NCI-H2196 (cell line): ENCODE measurements around the gene MUC2.

Source experiments
- DNase-seq: peaks from one replicate; lab custom pipeline; 2025; ENCODE audit not compliant: unreplicated experiment; lab: John Stamatoyannopoulos, UW

The MUC2 gene

GRCh38 chr11:1036303-1036923 is 38.3 kb upstream of the MUC2 start, which contains the start of gene MUC6:
TSS of gene MUC6 (minus strand) at chr11:1036718. CDS start at chr11:1036655, 63 bp downstream.
- DNase-seq = no peak

GRCh38 chr11:1036931-1037330 is 37.7 kb upstream of the MUC2 start:
- no peak for DNase-seq

GRCh38 chr11:1037506-1038055 is 37.1 kb upstream of the MUC2 start:
- DNase-seq = no peak

GRCh38 chr11:1038361-1038760 is 36.3 kb upstream of the MUC2 start:
- no peak for DNase-seq

GRCh38 chr11:1038921-1039320 is 35.8 kb upstream of the MUC2 start:
- no peak for DNase-seq

- no peak for DNase-seq
Measured at GRCh38 chr11:1039481-1040427, 34.9 kb upstream of the MUC2 start.

- DNase-seq = no peak
Measured at GRCh38 chr11:1040428-1041148, 34.1 kb upstream of the MUC2 start.

- DNase-seq = no peak
Measured at GRCh38 chr11:1041149-1041467, 33.6 kb upstream of the MUC2 start.

- DNase-seq = no peak
Measured at GRCh38 chr11:1041471-1041870, 33.2 kb upstream of the MUC2 start.

GRCh38 chr11:1041936-1042608 is 32.6 kb upstream of the MUC2 start:
- DNase-seq = no peak

GRCh38 chr11:1042626-1043562 is 31.8 kb upstream of the MUC2 start:
- no peak for DNase-seq

GRCh38 chr11:1043563-1044096 is 31.0 kb upstream of the MUC2 start:
- no peak for DNase-seq

- DNase-seq = no peak
Measured at GRCh38 chr11:1044160-1044559, 30.5 kb upstream of the MUC2 start.

GRCh38 chr11:1047595-1048156 is 27.0 kb upstream of the MUC2 start:
- DNase-seq = no peak

- DNase-seq = no peak
Measured at GRCh38 chr11:1048375-1049070, 26.2 kb upstream of the MUC2 start.

GRCh38 chr11:1049071-1049405 is 25.6 kb upstream of the MUC2 start:
- no peak for DNase-seq

- peak; percentile 6 for DNase-seq
Measured at GRCh38 chr11:1049431-1049891, 25.2 kb upstream of the MUC2 start.

GRCh38 chr11:1049911-1050580 is 24.6 kb upstream of the MUC2 start:
- no peak for DNase-seq
